Kasumi-1 (cell line): ENCODE results near the gene FAM98B.

Experiments
- DNase-seq, 2 experiments: peaks; one replicate each; lab custom pipeline; 2025; lab: John Stamatoyannopoulos, UW

Gene FAM98B

GRCh38 chr15:38508647-38509046 is 54.7 kb downstream of the FAM98B start:
- no peak for DNase-seq

- no peak for DNase-seq
Observed at GRCh38 chr15:38509152-38509551, 55.2 kb downstream of the FAM98B start.

DNA sequence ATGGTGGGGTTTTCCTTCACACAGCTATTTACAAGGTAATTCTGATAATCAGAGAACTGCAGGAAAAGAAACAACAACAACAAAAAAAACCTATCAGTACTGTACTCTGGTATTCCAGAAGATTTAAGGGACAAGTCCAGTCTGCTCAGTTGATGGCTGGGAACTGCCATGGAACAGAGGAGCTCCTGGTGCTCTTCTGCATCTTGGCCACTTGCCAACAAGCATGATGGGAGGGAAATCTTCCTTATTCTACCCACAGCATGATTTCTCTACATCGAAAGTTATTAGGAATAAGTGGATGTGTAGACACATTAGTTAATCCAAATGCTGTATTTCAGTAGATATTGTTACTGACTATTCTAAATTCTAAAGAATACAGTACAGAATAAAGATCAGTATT is 59.0 kb downstream of the FAM98B start:
- no peak for DNase-seq

GRCh38 chr15:38514601-38515000 is 60.7 kb downstream of the FAM98B start:
- DNase-seq: no peak

- DNase-seq: no peak
Observed at GRCh38 chr15:38516626-38517025, 62.7 kb downstream of the FAM98B start.

DNA sequence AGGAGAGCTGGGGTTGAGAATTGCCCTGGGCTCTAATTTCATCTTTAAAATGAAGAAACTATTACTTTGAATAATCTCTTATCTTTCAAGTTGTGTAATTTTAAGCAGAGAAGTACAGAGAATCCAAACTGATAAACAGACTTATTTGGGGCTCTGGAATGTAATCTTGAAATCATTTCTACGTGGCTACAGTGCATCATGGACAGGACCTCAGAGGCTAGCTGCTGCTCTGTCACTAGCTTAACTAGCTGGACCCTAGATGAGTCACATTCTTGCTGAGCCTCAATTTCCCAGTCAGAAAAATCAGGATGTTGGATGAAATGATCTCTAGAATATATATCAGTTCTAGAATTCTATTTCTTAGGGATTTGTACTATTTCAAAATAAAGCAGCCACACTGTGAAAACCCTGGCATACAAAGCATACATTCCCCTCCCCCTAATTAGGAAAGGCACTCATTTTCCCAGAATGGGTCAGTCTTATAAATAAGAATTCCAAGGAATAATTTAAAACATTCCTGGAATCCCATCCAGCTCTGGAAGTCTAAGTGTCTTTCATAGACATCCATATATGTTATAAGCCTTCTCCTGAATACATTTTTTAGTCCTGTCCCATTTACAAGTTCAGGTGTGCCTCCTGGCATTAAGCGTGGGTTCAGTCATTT is 63.5 kb downstream of the FAM98B start:
- no peak for DNase-seq

GRCh38 chr15:38518084-38518483 is 64.2 kb downstream of the FAM98B start:
- no peak for DNase-seq

DNA sequence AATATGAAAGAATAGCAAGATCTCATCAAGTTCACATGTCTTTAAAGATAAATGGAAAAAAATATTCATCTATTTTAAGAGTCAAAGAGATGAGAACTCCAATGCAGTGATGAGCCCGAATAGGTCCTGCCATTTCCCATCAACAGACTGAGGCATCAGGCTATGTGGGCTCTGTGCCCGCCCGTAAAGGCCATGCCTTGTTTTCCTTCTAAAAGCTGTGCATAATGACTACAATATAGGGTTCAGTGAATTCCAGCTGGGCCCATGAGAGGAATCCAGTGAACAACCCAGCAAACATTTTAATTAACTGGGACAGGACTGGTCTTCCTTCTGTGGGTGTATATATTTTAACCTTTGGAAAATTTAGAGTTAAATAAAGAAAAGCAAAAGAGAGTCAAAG is 66.1 kb downstream of the FAM98B start:
- no peak for DNase-seq

GRCh38 chr15:38521316-38521715 is 67.4 kb downstream of the FAM98B start:
- DNase-seq: no peak

DNA sequence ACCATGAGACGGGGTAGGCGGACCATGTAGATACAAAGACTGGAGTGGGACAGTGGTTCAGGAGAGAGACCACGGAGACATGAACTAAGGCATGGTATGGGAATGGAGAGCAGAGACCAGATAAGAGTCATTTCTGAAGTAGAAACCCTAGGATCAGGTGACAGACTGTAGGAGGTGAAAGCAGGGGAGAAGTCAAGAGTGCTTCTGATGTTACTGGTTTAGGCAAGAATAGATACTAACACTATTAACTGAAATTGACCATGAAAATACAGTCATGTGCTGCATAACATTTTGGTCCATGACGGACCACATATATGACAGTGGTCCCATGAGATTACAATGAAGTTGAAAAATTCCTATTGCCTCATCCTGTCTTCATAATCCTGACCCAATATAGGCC is 69.0 kb downstream of the FAM98B start:
- DNase-seq: no peak

DNA sequence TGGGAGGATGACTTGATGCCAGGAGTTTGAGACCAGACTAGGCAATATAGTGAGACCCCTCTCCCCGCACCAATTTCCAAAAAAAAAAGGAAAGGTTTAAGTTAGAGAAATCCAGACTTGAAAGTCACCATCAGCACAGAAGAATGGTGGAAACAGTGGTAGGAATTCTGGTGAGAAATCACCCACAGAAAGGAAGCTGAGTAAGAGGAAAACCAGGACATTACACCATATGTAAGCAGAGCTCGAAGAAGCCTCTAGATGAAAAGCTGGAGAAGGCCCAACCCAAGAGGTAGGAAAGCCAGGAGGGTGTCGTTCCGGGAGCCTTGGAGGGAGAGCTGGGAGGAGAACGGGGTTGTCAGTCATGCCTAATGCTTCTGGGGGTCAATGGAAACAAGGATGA is 70.2 kb downstream of the FAM98B start:
- DNase-seq: no peak

DNA sequence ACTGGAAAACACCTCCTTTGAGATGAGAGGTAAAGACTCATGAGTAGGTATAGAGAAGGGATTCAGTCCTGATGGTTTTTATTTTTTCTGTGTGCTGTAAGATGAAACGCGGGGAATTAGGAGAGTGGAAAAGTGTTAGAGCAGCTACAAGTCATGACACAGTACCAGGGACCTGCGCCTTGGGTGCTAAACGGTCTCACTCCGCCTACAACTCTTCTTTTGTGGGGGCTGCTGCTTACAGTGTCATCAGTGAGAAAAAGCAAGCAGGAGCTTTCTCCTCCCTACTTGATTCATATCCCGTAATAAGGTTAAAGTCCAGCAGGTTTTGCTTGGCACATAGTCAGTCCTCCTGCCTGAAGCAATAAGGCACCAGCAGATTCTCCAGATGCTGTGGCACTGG is 71.6 kb downstream of the FAM98B start:
- DNase-seq: no peak

- DNase-seq: no peak
Observed at GRCh38 chr15:38526158-38526557, 72.2 kb downstream of the FAM98B start.

GRCh38 chr15:38528294-38528693 is 74.4 kb downstream of the FAM98B start:
- DNase-seq: no peak

GRCh38 chr15:38530113-38530512 is 76.2 kb downstream of the FAM98B start:
- no peak for DNase-seq

DNA sequence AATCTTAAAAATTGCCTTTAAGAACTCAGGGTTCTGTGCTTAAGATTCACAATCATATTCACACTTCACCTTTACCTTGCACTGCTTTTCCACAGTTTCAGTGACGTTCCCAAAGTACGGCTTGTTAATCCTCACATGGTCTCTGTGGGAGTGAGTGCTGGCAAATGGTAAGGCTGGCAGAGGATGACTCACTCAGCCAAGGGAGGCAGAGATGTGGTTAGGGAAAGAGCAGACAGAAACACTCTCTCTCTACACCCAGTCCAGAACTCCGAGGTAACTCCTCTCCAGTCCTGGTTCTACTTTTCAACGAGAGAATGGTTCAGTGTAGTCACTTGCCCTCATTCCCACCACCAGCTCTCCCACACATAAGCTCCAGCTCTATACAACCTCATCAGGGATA is 77.6 kb downstream of the FAM98B start:
- no peak for DNase-seq

DNA sequence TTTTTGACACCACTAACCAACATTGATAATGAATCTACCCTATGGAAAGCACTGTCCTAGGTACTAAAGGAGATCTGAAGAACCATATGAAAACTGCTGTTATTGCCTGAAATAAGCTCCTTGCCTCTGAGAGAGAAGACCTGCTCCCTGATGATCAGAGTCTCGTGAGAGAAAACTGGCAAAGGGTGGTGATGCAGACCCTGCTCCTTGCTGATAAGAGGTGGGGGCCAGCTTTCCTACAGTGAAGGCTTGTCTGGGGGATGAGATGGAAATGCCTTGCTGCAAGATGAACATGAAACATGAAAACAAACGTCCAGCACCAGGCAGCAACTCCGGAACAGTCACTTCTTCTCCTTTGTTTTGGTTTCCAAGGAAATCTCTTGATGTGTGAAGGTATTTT is 78.8 kb downstream of the FAM98B start:
- no peak for DNase-seq

DNA sequence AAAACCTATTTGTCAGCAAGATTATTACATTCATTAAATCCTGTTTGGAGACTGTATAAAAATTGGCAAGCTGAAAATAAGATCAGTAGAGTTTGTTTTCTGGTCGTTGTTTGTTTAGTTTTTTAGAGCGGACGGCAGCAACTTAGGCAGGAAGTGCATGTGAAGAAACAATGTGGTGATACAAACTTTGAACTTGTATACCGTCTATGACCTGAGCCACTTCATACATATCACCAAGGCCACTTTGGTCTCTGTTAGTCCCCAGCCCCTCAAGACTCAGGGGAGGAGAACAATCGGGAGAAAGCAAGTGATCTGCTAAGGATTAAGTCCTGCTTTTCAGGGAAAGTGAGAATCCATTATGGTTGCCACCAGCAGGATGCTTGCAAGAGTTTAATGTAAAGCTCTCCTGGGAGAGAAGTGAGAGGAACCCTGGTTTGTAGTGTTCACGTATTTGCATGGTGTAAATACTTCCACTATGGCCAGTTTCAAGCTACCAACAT is 79.5 kb downstream of the FAM98B start:
- DNase-seq: no peak

- DNase-seq: no peak
Observed at GRCh38 chr15:38533926-38534325, 80.0 kb downstream of the FAM98B start.

- no peak for DNase-seq
Observed at GRCh38 chr15:38534691-38535090, 80.8 kb downstream of the FAM98B start.

DNA sequence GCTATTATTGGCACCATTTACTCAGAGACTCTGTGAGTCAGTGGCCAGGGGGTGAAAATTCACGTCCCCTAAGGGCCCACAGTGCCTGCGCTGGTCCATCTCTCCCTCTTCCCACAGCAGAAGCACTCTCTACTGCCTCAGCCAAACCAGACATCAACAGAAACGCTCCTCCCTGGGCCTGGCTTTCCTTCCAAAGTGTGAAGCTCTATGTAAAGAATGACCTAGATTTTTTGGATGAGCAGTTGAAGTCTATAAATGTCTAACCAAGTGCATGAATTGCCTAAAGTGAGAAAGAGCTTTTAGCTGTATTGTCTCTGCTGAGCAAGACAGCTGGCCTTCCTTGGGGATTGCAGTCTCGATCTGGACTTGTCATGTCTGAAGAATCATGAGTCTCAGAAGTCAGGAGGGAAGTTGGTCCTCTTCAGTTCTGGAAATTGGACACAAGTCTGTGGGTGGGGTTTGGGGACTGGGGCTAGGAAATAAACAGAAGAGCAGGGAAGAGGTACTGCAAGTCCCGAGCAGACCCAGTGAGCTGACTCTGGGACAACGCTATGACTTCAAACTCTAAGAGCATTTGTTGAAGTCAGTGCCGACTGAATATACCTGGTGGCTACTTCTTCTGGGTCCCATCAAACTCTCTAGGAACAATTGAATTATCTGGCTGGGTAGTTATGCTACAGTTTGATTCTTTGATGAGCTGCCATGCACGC is 81.7 kb downstream of the FAM98B start:
- no peak for DNase-seq

DNA sequence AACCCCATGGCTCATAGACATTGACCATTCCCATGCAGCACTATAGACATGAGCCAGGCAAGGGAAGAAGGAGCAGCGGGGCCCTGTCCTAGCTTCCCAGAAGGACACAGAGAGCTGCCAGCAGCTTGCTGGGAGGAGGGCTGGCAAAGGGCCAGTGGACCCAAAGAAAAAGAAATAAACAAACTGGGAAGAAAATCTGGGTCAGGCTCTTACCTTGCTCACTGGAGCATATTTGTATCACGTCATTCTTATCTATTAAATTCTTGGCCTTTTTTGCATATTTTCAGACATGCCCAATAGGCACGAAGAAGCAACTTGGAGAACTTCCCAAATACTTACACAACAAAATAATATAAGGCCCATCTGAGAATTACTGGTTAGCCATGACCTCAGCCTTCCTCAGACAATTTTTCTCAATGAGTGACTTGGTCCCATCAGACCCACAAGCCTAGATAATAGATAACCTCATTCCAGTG is 82.3 kb downstream of the FAM98B start:
- DNase-seq: no peak
